Right atrium auricular region (tissue), 2 donors: ENCODE data around the gene TMEM201. TPM values are rescaled to one million over a fixed set of nuclear protein-coding genes. Genes with fewer than 3 reads are reported as not detected.

Experiments used
- DNase-seq: peaks from one replicate; pipeline ENCODE4 v3.0.0-alpha.2; 2019; ENCODE audit warnings: low spot score
- H3K27ac ChIP-seq, 2 donors: fragments of 200-600 bp; sonication (generic); 1 replicate in 1 of 2; 2 replicates in 1 of 2; pipeline ENCODE4 v1.5.1; 2016 to 2019
- H3K27me3 ChIP-seq, 2 donors: fragments of 200-600 bp; sonication (generic); one replicate each; pipeline versions ENCODE4 v1.5.1 to v1.6.0; 2017 to 2019
- H3K36me3 ChIP-seq: fragments of 200-600 bp; sonication (generic); one replicate; pipeline ENCODE4 v1.5.1; 2016
- H3K4me1 ChIP-seq, 2 donors: fragments of 200-600 bp; sonication (generic); one replicate each; pipeline versions ENCODE4 v1.5.1 to v1.6.0; 2017 to 2019
- H3K4me3 ChIP-seq, 2 donors: fragments of 200-600 bp; sonication (generic); 1 replicate in 1 of 2; 2 replicates in 1 of 2; pipeline ENCODE4 v1.5.1; 2017 to 2019; ENCODE audit warnings: mild to moderate bottlenecking in 1 of 2, moderate library complexity in 1 of 2
- H3K9me3 ChIP-seq, 2 donors: fragments of 200-600 bp; sonication (generic); one replicate each; pipeline ENCODE4 v1.5.1; 2019
- total RNA-seq, 2 donors: library from RNA; depleted of rRNA; stranded (reverse); fragments of >200 nt; gene quantifications; one replicate each; pipeline ENCODE4 v1.1.0, GENCODE V29; 2016
- TF ChIP-seq, protein P1 (sequence below), 2 donors: fragments of 200-600 bp; sonication (generic); IDR thresholded peaks; one replicate each; pipeline ENCODE4 v1.5.1; 2019; ENCODE audit warnings: antibody characterized with exemption in 2 of 2

The TMEM201 gene
- total RNA-seq, 2 donors from 2014 or later = 17.2 to 18.6 TPM

DNA sequence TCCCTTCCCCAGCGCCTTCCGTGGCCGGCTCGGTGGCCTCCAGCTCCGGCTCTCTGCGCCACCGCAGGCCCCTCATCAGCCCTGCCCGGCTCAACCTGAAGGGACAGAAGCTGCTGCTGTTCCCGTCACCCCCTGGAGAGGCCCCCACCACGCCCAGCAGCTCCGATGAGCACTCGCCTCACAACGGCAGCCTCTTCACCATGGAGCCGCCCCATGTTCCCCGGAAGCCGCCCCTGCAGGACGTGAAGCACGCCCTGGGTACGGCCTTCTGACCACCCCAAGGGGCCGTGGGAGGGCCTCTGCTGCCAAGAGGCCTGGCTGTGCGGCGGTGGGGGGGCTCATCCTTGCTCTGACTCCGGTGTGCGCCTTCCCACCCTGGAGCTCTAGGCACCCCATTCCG, 21.8 kb downstream of the TMEM201 start:
- TF ChIP-seq, protein P1, sequence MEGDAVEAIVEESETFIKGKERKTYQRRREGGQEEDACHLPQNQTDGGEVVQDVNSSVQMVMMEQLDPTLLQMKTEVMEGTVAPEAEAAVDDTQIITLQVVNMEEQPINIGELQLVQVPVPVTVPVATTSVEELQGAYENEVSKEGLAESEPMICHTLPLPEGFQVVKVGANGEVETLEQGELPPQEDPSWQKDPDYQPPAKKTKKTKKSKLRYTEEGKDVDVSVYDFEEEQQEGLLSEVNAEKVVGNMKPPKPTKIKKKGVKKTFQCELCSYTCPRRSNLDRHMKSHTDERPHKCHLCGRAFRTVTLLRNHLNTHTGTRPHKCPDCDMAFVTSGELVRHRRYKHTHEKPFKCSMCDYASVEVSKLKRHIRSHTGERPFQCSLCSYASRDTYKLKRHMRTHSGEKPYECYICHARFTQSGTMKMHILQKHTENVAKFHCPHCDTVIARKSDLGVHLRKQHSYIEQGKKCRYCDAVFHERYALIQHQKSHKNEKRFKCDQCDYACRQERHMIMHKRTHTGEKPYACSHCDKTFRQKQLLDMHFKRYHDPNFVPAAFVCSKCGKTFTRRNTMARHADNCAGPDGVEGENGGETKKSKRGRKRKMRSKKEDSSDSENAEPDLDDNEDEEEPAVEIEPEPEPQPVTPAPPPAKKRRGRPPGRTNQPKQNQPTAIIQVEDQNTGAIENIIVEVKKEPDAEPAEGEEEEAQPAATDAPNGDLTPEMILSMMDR (IDR thresholded peaks at IDR 0.05) = no peak
- Histone ChIP-seq H3K27ac (no peak overlapping the region), H3K4me3 (no peak overlapping the region), H3K36me3 (peaks cover 38% of the 10 kb centered on the region), H3K27me3 (no peaks in the 10 kb centered on the region), H3K9me3 (no peaks in the 10 kb centered on the region), H3K4me1 (peaks cover 0 to 7% of the 10 kb centered on the region in 2 donors)
- DNase-seq = no peak

DNA sequence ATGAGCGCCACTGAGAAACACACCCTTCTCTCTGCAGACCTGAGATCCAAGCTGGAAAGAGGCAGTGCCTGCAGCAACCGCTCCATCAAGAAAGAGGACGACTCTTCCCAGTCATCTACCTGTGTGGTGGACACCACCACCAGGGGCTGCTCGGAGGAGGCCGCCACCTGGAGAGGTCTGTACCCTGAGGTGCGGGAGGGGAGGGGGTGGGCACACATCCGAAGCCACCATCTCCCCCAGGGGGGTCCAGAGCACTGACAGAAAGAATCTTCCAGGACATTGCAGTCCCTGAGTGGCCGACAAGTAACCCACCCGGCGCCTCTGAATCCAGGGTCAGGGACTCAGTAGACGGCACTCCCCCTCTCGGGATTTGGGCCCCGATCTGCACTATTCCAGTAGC, 23.0 kb downstream of the TMEM201 start:
- Histone ChIP-seq H3K27ac (no peak overlapping the region), H3K9me3 (no peaks in the 10 kb centered on the region), H3K4me1 (peaks cover 0 to 7% of the 10 kb centered on the region in 2 donors), H3K36me3 (peaks cover 38% of the 10 kb centered on the region), H3K4me3 (no peak overlapping the region), H3K27me3 (no peaks in the 10 kb centered on the region)
- no peak for DNase-seq
- TF ChIP-seq, protein P1 (IDR thresholded peaks at IDR 0.05) = no peak

DNA sequence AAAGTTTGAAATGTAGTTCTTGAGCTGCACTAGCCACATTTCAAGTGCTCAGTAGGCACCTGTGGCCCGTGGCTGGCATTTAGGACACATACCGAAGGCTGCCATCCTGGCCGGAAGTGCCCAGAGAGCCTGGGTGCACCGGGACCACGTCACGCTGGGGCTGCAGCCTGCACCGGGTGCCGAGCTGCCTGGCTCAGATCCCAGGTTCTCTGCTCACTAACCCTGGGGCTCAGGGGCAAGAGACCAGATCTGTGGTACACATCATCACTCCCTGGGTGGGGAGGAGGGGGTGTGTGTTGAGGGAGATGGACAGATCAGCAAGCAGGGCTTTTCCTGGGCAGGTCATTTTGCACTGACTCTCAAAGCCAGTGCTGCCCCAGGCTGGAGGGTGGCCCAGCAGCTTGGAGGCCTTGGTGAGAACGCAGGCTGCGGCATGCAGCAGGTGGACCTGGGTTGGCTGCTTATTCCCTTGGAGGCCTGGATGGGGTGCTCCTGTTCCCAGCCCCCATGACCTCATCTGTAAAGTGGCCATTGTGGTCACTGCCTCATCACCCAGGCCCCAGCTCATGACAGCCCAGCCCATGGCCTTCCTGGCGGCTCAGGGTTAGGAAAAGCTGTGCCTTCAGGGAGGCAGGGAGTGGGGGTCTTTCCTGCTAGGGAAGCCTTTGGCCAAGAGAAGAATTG, 23.6 kb downstream of the TMEM201 start:
- TF ChIP-seq, protein P1 (IDR thresholded peaks at IDR 0.05) = no peak
- DNase-seq = no peak

DNA sequence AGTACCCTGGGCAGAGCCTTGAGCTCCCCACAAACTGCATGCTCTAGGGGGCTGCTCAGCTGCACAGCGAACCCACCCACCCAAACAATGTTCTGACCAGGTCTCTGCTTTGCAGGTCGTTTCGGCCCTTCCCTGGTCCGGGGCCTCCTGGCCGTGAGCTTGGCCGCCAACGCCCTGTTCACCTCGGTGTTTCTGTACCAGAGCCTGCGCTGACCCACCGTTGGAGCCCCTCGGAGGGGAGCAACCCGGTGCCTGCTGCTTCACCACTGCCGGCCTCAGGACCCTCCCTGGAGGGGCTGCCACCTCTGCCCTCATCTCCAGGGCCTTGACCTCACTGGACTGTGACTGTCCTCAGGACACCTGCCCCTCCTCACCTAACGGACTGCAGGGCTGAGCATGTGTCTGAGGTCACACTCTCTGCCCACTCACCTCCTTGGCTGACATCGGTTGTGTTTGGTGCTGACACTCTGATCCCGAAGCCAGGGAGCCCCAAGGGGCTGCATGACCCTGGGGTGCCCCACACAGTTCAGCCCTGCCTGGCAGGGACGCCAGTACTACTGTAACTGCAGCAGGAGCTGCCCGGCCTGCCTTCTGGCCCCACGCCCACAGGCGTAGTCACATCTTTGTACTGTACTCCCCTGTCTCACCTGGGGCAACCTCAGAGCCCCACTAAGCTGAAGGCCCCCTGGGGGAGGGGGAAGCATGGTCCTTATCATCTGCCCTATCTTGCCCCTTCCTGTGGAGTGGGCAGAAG, 24.3 kb downstream of the TMEM201 start:
- no peaks in the 10 kb centered on the region for H3K27me3 ChIP-seq
- no peak overlapping the region for H3K4me3 ChIP-seq
- no peak overlapping the region for H3K27ac ChIP-seq
- H3K36me3 ChIP-seq = peaks cover 38% of the 10 kb centered on the region
- no peak for DNase-seq
- TF ChIP-seq, protein P1 (IDR thresholded peaks at IDR 0.05) = no peak
- no peaks in the 10 kb centered on the region for H3K9me3 ChIP-seq
- no peaks in the 10 kb centered on the region for H3K4me1 ChIP-seq

More for the DNA sequence above, 23.6 kb downstream of the TMEM201 start:
- H3K36me3 ChIP-seq = peaks cover 38% of the 10 kb centered on the region
- no peak overlapping the region for H3K27ac ChIP-seq
- peaks cover 0 to 3% of the 10 kb centered on the region in 2 donors for H3K4me1 ChIP-seq
- H3K4me3 ChIP-seq = no peak overlapping the region
- H3K9me3 ChIP-seq = no peaks in the 10 kb centered on the region
- no peaks in the 10 kb centered on the region for H3K27me3 ChIP-seq

DNA sequence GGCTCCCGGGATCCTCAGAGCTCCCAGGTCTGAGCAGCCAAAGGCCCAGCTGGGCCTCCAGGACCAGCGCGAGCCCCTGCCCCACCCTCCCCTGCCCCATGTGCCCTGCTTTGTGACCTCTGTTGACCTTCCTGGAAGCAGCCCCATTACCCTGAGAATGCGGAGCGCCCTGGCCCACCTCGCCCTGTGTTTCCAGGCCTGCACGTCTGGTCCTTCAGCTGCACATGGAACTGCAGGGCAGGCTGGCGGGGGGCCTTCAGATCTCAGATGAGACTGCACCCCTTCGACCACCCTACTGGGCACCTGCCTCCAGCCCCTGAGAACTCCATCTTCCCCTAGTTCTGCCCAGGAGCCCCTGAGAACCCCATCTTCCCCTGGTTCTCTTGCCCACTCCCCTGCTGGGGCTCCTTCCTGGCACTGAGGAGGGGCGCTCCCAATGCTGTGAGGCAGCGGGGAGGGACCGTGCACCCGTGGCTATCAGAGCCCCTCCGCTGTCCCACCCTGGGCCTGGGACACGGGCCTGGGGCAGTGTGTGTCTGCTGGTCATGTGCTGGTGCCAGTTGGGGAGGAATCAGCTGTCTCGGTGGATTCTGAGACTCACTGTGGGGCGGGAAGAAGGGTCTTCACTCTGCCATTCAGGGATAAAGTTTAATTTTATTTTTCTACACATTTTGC, 25.1 kb downstream of the TMEM201 start:
- peaks cover 38% of the 10 kb centered on the region for H3K36me3 ChIP-seq
- H3K9me3 ChIP-seq = no peaks in the 10 kb centered on the region
- no peaks in the 10 kb centered on the region for H3K4me1 ChIP-seq
- DNase-seq = no peak
- no peak overlapping the region for H3K4me3 ChIP-seq
- no peak overlapping the region for H3K27ac ChIP-seq
- TF ChIP-seq, protein P1 (IDR thresholded peaks at IDR 0.05) = no peak
- H3K27me3 ChIP-seq = no peaks in the 10 kb centered on the region
